HT1080 (cell line): Measurements from ENCODE around the gene GARS1. TPM values are rescaled to one million over a fixed set of nuclear protein-coding genes. Genes with fewer than 3 reads are reported as not detected.

ENCODE experiments used
- DNase-seq: peaks from one replicate; pipeline ENCODE4 v3.0.0-alpha.2; 2015; ENCODE audit warnings: low read depth
- total RNA-seq: library from RNA; depleted of rRNA; stranded (reverse); fragments of >200 nt; shearing (Covaris generic); gene quantifications from 2 replicates; pipeline ENCODE4 v1.2.3, GENCODE V29; 2014; rRNA removed

Gene GARS1
- total RNA-seq, 1 experiment from 2014 or later: 205 TPM

GRCh38 chr7:30678805-30679204 is 84.1 kb downstream of the GARS1 start:
- DNase-seq: no peak

GRCh38 chr7:30679664-30680063 is 85.0 kb downstream of the GARS1 start:
- no peak for DNase-seq

GRCh38 chr7:30681331-30681797 is 86.7 kb downstream of the GARS1 start:
- no peak for DNase-seq

GRCh38 chr7:30681815-30682211 is 87.1 kb downstream of the GARS1 start:
- DNase-seq: no peak

GRCh38 chr7:30682212-30683083 is 87.8 kb downstream of the GARS1 start, which contains the start of gene CRHR2:
CRHR2 (minus strand) TSS chr7:30682456; CDS start chr7:30682280, 176 bp downstream.
- DNase-seq: no peak

- no peak for DNase-seq
Measured at GRCh38 chr7:30683306-30683705, 88.6 kb downstream of the GARS1 start.

Other genes with a start within 250 kb of the GARS1 start
- gene NOD1, start 116.1 kb upstream of the GARS1 start, total RNA-seq: 3.8 and 6.7 TPM in 2 replicates
- gene GGCT, start 90.0 kb upstream of the GARS1 start, total RNA-seq: 76.5 and 85.7 TPM in 2 replicates
- gene CRHR2, start 87.6 kb downstream of the GARS1 start, total RNA-seq: not detected in 2 replicates
- not detected in 2 replicates for gene INMT, start 157.3 kb downstream of the GARS1 start, total RNA-seq
- 1.8 and 2.5 TPM in 2 replicates for gene MINDY4, start 176.5 kb downstream of the GARS1 start, total RNA-seq